ENCODE results near the gene TBC1D9. TPM values are rescaled to one million over a fixed set of nuclear protein-coding genes. Genes with fewer than 3 reads are reported as not detected.

TBC1D9 gene
- total and polyA plus RNA-seq, 2 of the 13 experiments (the other 11 are each of a cell fraction or from before 2014, with no cell fraction given) = 11.9 to 12.2 TPM

DNA sequence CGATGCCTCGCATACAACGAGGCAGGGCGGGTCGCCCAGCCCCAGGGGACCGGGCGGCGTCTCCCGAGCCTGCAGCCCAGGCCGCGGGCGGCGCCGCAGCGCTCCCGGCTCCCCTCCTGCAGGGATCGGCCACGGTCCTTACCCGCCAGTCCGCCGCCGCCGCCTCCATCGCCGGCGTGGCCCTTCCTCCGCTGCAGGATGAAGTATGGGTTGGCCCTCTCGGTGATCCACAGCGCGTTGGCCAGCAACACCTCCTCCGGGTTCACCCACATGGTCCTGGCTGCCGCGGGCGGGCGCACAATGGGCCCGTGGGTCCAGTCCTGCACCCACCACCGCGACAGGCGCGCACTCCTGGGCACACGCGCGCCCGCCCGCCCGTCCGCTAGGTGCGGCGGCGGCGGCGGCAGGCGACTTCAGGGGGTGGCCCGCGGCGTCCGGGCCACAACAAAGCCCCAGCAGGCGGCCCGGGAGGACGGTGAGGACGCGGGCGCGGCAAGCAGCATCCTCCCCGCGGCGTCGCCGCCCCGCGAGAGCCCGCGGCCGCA lies 339 bp downstream of the TBC1D9 start (continued):
- TF ChIP-seq HDAC6 (IDR thresholded peaks at IDR 0.05; ENCODE audit: low read depth, low read length) (no peak), ZBTB26 (CRISPR knock-in tag; IDR thresholded peaks at IDR 0.05; ENCODE audit: borderline replicate concordance) (no peak), FIP1L1 (IDR thresholded peaks at IDR 0.05; ENCODE audit: borderline replicate concordance, insufficient read depth, low read depth, low read length) (no peak), MYNN (CRISPR knock-in tag; IDR thresholded peaks at IDR 0.05; ENCODE audit: low read depth) (no peak), ASH2L (IDR thresholded peaks at IDR 0.05; ENCODE audit: insufficient read length, low read depth, low read length) (peak; percentile 81), FOSL2 (CRISPR knock-in tag; IDR thresholded peaks at IDR 0.05) (no peak), ZNF383 (CRISPR knock-in tag; IDR thresholded peaks at IDR 0.05; ENCODE audit: borderline replicate concordance) (no peak), ZNF432 (CRISPR knock-in tag; IDR thresholded peaks at IDR 0.05; ENCODE audit: borderline replicate concordance) (no peak), ZNF567 (CRISPR knock-in tag; IDR thresholded peaks at IDR 0.05; ENCODE audit: borderline replicate concordance) (no peak), ATF5 (CRISPR knock-in tag; IDR thresholded peaks at IDR 0.05; ENCODE audit: low read depth) (0 out of 2 replicates have a peak, but pooled peaks have one; percentile 11), KAT8 (CRISPR knock-in tag; IDR thresholded peaks at IDR 0.05) (no peak), PPARG (CRISPR knock-in tag; conservative IDR thresholded peaks at IDR 0.05) (no peak), ZFP1 (CRISPR knock-in tag; IDR thresholded peaks at IDR 0.05) (no peak), HNRNPK (IDR thresholded peaks at IDR 0.05; ENCODE audit: low read depth, low read length, poor library complexity, severe bottlenecking) (no peak), NFKB2 (CRISPR knock-in tag; IDR thresholded peaks at IDR 0.05; ENCODE audit: borderline replicate concordance) (no peak), ZFX (CRISPR knock-in tag; IDR thresholded peaks at IDR 0.05; ENCODE audit: low read depth) (peak; percentile 60), MAZ (IDR thresholded peaks at IDR 0.05; ENCODE audit: borderline replicate concordance, low read depth, low read length) (no peak), MAZ (CRISPR knock-in tag; IDR thresholded peaks at IDR 0.05; ENCODE audit: low read depth) (0 out of 2 replicates have a peak, but pooled peaks have one; percentile 26), RFXAP (CRISPR knock-in tag; IDR thresholded peaks at IDR 0.05; ENCODE audit: borderline replicate concordance) (no peak)
- TF ChIP-seq, protein P1, sequence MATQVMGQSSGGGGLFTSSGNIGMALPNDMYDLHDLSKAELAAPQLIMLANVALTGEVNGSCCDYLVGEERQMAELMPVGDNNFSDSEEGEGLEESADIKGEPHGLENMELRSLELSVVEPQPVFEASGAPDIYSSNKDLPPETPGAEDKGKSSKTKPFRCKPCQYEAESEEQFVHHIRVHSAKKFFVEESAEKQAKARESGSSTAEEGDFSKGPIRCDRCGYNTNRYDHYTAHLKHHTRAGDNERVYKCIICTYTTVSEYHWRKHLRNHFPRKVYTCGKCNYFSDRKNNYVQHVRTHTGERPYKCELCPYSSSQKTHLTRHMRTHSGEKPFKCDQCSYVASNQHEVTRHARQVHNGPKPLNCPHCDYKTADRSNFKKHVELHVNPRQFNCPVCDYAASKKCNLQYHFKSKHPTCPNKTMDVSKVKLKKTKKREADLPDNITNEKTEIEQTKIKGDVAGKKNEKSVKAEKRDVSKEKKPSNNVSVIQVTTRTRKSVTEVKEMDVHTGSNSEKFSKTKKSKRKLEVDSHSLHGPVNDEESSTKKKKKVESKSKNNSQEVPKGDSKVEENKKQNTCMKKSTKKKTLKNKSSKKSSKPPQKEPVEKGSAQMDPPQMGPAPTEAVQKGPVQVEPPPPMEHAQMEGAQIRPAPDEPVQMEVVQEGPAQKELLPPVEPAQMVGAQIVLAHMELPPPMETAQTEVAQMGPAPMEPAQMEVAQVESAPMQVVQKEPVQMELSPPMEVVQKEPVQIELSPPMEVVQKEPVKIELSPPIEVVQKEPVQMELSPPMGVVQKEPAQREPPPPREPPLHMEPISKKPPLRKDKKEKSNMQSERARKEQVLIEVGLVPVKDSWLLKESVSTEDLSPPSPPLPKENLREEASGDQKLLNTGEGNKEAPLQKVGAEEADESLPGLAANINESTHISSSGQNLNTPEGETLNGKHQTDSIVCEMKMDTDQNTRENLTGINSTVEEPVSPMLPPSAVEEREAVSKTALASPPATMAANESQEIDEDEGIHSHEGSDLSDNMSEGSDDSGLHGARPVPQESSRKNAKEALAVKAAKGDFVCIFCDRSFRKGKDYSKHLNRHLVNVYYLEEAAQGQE (IDR thresholded peaks at IDR 0.05; ENCODE audit: borderline replicate concordance in 1 of 2, low read depth in 1 of 2, low read length in 2 of 2) = no peak
- TF ChIP-seq, protein P2, sequence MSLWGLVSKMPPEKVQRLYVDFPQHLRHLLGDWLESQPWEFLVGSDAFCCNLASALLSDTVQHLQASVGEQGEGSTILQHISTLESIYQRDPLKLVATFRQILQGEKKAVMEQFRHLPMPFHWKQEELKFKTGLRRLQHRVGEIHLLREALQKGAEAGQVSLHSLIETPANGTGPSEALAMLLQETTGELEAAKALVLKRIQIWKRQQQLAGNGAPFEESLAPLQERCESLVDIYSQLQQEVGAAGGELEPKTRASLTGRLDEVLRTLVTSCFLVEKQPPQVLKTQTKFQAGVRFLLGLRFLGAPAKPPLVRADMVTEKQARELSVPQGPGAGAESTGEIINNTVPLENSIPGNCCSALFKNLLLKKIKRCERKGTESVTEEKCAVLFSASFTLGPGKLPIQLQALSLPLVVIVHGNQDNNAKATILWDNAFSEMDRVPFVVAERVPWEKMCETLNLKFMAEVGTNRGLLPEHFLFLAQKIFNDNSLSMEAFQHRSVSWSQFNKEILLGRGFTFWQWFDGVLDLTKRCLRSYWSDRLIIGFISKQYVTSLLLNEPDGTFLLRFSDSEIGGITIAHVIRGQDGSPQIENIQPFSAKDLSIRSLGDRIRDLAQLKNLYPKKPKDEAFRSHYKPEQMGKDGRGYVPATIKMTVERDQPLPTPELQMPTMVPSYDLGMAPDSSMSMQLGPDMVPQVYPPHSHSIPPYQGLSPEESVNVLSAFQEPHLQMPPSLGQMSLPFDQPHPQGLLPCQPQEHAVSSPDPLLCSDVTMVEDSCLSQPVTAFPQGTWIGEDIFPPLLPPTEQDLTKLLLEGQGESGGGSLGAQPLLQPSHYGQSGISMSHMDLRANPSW (CRISPR knock-in tag; IDR thresholded peaks at IDR 0.05; ENCODE audit: borderline replicate concordance) = no peak

All from HepG2 (cell line).